SK-N-SH treated with all-trans-retinoic acid at 6 μM for 48 hours (cell line): Measurements from ENCODE around the gene CLEC5A.

Experiments used
- CREB5 ChIP-seq: fragments of 250-450 bp; sonication (Bioruptor Pico); IDR thresholded peaks from 2 replicates; pipeline ENCODE4 v1.5.1; 2020; ENCODE audit warnings: low read depth, mild to moderate bottlenecking, moderate library complexity
- PATZ1 ChIP-seq: fragments of 250-450 bp; sonication (Bioruptor Pico); IDR thresholded peaks from 2 replicates; pipeline ENCODE4 v1.8.0; 2020; ENCODE audit warnings: mild to moderate bottlenecking, moderate library complexity, borderline replicate concordance
- RARB ChIP-seq: fragments of 250-450 bp; sonication (Bioruptor Pico); IDR thresholded peaks from 2 replicates; pipeline ENCODE4 v1.8.0; 2021; ENCODE audit warnings: mild to moderate bottlenecking, moderate library complexity
- ZFP3 ChIP-seq: fragments of 250-450 bp; sonication (Bioruptor Pico); IDR thresholded peaks from 2 replicates; pipeline ENCODE4 v1.5.0; 2020; ENCODE audit warnings: mild to moderate bottlenecking, moderate library complexity

GRCh38 chr7:141992688-141993087, 45.9 kb upstream of the CLEC5A start:
- no peak for TF ChIP-seq PATZ1 (CRISPR knock-in tag)
- no peak for TF ChIP-seq RARB (CRISPR knock-in tag)
- TF ChIP-seq CREB5 = no peak
- no peak for TF ChIP-seq ZFP3 (CRISPR knock-in tag)
